ENCODE results near the gene PHF19.

GRCh38 chr9:120885958-120886357, 9.0 kb upstream of the PHF19 start:
- no peak for TF ChIP-seq CTCF (IDR thresholded peaks at IDR 0.05)
- no peak for TF ChIP-seq POLR2AphosphoS5 (IDR thresholded peaks at IDR 0.05; ENCODE audit: insufficient read depth in 1 of 2, low read depth in 1 of 2)
- no peak for TF ChIP-seq POLR2A (IDR thresholded peaks at IDR 0.05)
